ENCODE results near the gene KRTAP4-12.

- no peak for TF ChIP-seq POLR2A (IDR thresholded peaks at IDR 0.05; ENCODE audit: low read depth, low read length)
- TF ChIP-seq, protein P1, sequence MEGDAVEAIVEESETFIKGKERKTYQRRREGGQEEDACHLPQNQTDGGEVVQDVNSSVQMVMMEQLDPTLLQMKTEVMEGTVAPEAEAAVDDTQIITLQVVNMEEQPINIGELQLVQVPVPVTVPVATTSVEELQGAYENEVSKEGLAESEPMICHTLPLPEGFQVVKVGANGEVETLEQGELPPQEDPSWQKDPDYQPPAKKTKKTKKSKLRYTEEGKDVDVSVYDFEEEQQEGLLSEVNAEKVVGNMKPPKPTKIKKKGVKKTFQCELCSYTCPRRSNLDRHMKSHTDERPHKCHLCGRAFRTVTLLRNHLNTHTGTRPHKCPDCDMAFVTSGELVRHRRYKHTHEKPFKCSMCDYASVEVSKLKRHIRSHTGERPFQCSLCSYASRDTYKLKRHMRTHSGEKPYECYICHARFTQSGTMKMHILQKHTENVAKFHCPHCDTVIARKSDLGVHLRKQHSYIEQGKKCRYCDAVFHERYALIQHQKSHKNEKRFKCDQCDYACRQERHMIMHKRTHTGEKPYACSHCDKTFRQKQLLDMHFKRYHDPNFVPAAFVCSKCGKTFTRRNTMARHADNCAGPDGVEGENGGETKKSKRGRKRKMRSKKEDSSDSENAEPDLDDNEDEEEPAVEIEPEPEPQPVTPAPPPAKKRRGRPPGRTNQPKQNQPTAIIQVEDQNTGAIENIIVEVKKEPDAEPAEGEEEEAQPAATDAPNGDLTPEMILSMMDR (IDR thresholded peaks at IDR 0.05 in 2 of 3, conservative IDR thresholded peaks at IDR 0.05 in 1 of 3; ENCODE audit: control insufficient read depth in 2 of 3, extremely low read depth in 1 of 3, insufficient read depth in 1 of 3, low read depth in 3 of 3, low read length in 3 of 3) = no peak
- TF ChIP-seq, protein P2, sequence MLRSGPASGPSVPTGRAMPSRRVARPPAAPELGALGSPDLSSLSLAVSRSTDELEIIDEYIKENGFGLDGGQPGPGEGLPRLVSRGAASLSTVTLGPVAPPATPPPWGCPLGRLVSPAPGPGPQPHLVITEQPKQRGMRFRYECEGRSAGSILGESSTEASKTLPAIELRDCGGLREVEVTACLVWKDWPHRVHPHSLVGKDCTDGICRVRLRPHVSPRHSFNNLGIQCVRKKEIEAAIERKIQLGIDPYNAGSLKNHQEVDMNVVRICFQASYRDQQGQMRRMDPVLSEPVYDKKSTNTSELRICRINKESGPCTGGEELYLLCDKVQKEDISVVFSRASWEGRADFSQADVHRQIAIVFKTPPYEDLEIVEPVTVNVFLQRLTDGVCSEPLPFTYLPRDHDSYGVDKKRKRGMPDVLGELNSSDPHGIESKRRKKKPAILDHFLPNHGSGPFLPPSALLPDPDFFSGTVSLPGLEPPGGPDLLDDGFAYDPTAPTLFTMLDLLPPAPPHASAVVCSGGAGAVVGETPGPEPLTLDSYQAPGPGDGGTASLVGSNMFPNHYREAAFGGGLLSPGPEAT (IDR thresholded peaks at IDR 0.05; ENCODE audit: low read depth) = no peak
- TF ChIP-seq CREM (IDR thresholded peaks at IDR 0.05; ENCODE audit: low read depth) = no peak
- no peak for TF ChIP-seq RCOR1 (conservative IDR thresholded peaks at IDR 0.05; ENCODE audit: low read depth, low read length)
- no peak for TF ChIP-seq RFX5 (IDR thresholded peaks at IDR 0.05; ENCODE audit: low read depth, low read length)
- TF ChIP-seq EZH2 (IDR thresholded peaks at IDR 0.05; ENCODE audit: borderline replicate concordance, control insufficient read depth, low read depth, low read length) = no peak
- no peak for TF ChIP-seq STAT3 (IDR thresholded peaks at IDR 0.05; ENCODE audit: low read depth, low read length)
- TF ChIP-seq, protein P3, sequence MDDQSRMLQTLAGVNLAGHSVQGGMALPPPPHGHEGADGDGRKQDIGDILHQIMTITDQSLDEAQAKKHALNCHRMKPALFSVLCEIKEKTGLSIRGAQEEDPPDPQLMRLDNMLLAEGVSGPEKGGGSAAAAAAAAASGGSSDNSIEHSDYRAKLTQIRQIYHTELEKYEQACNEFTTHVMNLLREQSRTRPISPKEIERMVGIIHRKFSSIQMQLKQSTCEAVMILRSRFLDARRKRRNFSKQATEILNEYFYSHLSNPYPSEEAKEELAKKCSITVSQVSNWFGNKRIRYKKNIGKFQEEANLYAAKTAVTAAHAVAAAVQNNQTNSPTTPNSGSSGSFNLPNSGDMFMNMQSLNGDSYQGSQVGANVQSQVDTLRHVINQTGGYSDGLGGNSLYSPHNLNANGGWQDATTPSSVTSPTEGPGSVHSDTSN (IDR thresholded peaks at IDR 0.05; ENCODE audit: insufficient replicate concordance, low read depth, low read length) = no peak
- TF ChIP-seq YBX1 (IDR thresholded peaks at IDR 0.05) = no peak
These were observed 20.9 kb upstream of the KRTAP4-12 start for GRCh38 chr17:41144846-41145245.

All from GM12878 (cell line).